Adrenal gland (tissue), 5 donors: ENCODE data around the gene PCLO.

Experiments
- CTCF ChIP-seq, 6 experiments: fragments of 450-650 bp in 4 of 6; fragments of 200-600 bp in 2 of 6; sonication (generic) in 1 of 6; IDR thresholded peaks; 1 replicate in 5 of 6; 2 replicates in 1 of 6; pipeline versions ENCODE4 v1.5.1 to v1.8.0; 2016 to 2021; ENCODE audit warnings: antibody characterized with exemption in 6 of 6, mild to moderate bottlenecking in 2 of 6, moderate library complexity in 1 of 6
- POLR2A ChIP-seq, 2 donors: fragments of 450-650 bp; IDR thresholded peaks; one replicate each; pipeline ENCODE4 v1.6.1; 2017; ENCODE audit warnings: antibody characterized with exemption in 2 of 2, mild to moderate bottlenecking in 2 of 2, moderate library complexity in 1 of 2
- donor health status: DM: no; HTN: no; CAD: no.

GRCh38 chr7:82950436-82950835, 212.2 kb downstream of the PCLO start:
- TF ChIP-seq CTCF (IDR thresholded peaks at IDR 0.05) (no peak), POLR2A (IDR thresholded peaks at IDR 0.05) (no peak)
